Epithelial cell of proximal tubule (primary cell): Measurements from ENCODE around the gene PITRM1. TPM values are rescaled to one million over a fixed set of nuclear protein-coding genes. Genes with fewer than 3 reads are reported as not detected.

Source experiments
- DNase-seq: peaks from one replicate; pipeline ENCODE4 v3.0.0-alpha.2; 2011; ENCODE audit warnings: low read depth
- H3K4me3 ChIP-seq: 2 replicates; pipeline ENCODE4 v1.5.1; 2011; ENCODE audit warnings: low read depth, mild to moderate bottlenecking, low read length
- CTCF ChIP-seq: conservative IDR thresholded peaks from 2 replicates; pipeline ENCODE4 v1.5.1; 2012; ENCODE audit warnings: low read depth, mild to moderate bottlenecking, low read length
- total RNA-seq: library from RNA; depleted of rRNA; stranded (reverse); fragments of >200 nt; gene quantifications from 2 replicates; pipeline ENCODE4 v1.2.3, GENCODE V29; 2015

Gene PITRM1
- total RNA-seq, 1 donor from 2014 or later: 69.9 TPM

- H3K4me3 ChIP-seq: no peak overlapping the region
- no peak for DNase-seq
- TF ChIP-seq CTCF: no peak
These were observed 26.3 kb downstream of the PITRM1 start for GRCh38 chr10:3146289-3146688.

- DNase-seq: no peak
- no peak for TF ChIP-seq CTCF
- no peak overlapping the region for H3K4me3 ChIP-seq
These were observed 27.2 kb downstream of the PITRM1 start for GRCh38 chr10:3145366-3145765.

GRCh38 chr10:3143791-3144434 lies 28.7 kb downstream of the PITRM1 start:
- TF ChIP-seq CTCF: no peak
- H3K4me3 ChIP-seq: no peak overlapping the region
- no peak for DNase-seq

- H3K4me3 ChIP-seq: no peak overlapping the region
- no peak for TF ChIP-seq CTCF
- DNase-seq: no peak
These were observed 29.2 kb downstream of the PITRM1 start for GRCh38 chr10:3143366-3143765.

- H3K4me3 ChIP-seq: no peak overlapping the region
- no peak for DNase-seq
- no peak for TF ChIP-seq CTCF
These were observed 30.3 kb downstream of the PITRM1 start for GRCh38 chr10:3142146-3142875.

- no peak overlapping the region for H3K4me3 ChIP-seq
- no peak for TF ChIP-seq CTCF
- DNase-seq: no peak
These were observed 31.1 kb downstream of the PITRM1 start for GRCh38 chr10:3141351-3142005.
